Raji (cell line): Measurements from ENCODE around the gene KCNT2.

Source experiments
- POLR2A ChIP-seq: IDR thresholded peaks from 2 replicates; pipeline ENCODE4 v1.6.1; 2011; ENCODE audit warnings: low read depth, low read length, control low read depth; ENCODE audit not compliant: insufficient read depth

Gene KCNT2

GRCh38 chr1:196376630-196377328, 231.5 kb downstream of the KCNT2 start:
- TF ChIP-seq POLR2A: no peak

DNA sequence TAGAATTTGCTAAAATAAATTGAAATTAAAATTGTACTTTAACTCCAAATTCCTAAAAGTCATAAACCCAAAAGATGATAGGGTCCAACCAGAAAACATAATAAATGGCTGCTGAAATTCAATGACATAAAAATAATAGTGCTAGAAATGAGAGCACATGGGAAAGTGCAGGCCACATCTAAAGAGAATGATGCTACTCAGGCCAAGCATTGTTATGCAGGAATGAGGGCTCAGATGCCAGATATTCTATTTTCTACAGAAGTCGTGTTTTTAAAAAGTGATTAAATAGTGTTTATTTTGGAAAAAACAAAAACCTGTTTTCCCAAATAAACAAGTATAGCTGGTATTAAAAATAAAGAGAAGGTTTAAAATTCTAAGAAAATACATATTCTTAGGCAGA, 234.4 kb downstream of the KCNT2 start:
- no peak for TF ChIP-seq POLR2A

DNA sequence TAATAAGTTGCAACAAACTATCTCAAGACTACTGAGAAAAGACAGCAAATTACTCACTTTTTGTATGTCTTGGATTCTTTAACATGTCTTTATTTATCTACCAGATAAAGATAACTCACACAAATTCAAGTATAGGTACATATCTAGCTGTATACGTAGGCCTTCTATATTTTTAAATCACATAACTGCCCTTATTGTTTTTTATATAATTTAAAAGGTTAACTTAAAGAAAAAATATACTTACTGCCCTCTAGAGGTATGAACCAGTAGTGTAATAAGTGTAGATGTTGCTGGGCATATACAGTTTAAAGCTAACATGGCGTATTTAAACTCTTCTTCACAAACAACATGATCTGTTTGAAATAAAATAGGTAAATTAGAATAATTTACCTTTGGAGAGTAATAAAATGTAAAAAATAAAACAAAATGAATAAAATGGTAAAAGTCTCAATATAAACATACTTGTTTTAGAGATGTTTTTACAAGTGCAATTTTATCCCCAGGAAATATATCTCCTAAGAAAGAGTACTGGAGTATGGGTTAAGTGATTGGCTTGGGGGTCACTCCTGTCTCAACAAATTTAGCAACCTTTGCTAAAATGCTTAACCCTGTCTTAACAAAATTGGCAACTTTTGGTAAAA, 235.2 kb downstream of the KCNT2 start:
- TF ChIP-seq POLR2A: no peak

- no peak for TF ChIP-seq POLR2A
Observed at GRCh38 chr1:196367838-196368237, 240.4 kb downstream of the KCNT2 start.

DNA sequence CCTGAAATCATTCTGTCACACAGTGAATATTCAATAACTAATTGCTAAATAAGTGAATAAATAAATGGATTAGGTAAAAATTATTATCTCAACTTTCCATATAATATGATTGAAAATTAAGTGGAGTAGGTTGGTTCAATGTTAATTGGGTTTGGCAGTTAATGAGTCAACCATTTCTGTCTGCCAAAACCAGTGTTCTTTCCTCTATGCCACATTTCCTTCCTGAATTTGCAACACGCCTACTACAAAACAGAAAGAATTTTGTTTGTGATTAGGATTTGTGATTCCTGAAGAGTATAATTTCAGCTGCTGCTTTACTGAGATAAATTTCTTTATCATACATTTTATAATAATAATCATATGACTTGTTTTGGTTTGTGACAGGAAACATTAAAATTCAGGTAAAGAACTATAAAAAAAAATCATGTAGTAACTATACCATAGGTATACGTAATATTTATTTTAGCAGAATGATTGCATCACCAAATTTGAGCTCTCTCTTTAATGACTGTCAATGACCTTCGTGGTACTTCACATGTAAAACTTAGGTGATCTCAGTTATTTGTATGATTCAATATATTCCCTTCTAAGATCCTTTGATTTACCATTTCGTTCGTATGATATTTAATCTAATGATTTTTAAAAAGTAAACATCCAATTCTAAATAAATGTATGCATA, 241.3 kb downstream of the KCNT2 start:
- TF ChIP-seq POLR2A: no peak

GRCh38 chr1:196361112-196361714, 247.0 kb downstream of the KCNT2 start:
- TF ChIP-seq POLR2A: no peak

GRCh38 chr1:196357913-196358312, 250.3 kb downstream of the KCNT2 start:
- TF ChIP-seq POLR2A: no peak

GRCh38 chr1:196355206-196355786, 252.9 kb downstream of the KCNT2 start:
- TF ChIP-seq POLR2A: no peak

GRCh38 chr1:196344453-196344852, 263.8 kb downstream of the KCNT2 start:
- no peak for TF ChIP-seq POLR2A

DNA sequence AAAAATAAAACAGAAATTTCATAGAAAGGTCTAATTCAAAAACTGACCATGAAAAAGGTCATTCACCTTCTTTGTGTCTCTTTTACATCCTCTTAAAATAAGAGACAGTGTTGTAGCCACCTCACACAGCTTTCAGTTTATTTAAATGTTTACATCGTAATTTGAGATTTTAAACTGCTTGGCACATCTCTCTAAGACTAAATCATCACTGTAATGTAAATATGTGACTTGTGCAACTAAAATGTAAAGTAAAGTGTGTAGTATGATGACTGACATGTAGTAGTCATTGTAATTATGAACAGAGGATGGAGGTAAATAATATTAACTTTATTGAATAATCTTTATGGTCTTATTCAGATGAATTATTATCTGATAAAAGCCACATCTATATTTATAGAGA, 283.9 kb downstream of the KCNT2 start:
- no peak for TF ChIP-seq POLR2A

DNA sequence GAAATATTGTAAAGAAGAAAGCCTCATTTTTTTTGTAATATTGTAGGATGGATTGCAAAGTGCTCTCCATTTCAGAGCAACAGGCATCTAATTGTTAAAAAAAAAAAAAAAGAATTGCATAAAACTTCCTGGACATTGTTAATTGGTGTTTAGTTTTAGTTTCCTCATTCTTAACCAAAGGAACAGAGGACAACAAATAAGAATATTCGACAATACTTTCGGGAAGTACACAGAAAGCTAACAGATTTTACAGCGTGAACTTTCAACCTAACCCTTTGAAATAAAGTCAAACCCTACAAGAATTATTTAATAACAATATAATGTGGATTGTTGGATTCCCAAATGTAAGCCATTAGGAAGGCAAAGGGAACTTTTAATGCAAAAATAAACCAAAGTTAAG, 284.4 kb downstream of the KCNT2 start:
- TF ChIP-seq POLR2A: no peak

GRCh38 chr1:196319301-196319700, 288.9 kb downstream of the KCNT2 start:
- TF ChIP-seq POLR2A: no peak

DNA sequence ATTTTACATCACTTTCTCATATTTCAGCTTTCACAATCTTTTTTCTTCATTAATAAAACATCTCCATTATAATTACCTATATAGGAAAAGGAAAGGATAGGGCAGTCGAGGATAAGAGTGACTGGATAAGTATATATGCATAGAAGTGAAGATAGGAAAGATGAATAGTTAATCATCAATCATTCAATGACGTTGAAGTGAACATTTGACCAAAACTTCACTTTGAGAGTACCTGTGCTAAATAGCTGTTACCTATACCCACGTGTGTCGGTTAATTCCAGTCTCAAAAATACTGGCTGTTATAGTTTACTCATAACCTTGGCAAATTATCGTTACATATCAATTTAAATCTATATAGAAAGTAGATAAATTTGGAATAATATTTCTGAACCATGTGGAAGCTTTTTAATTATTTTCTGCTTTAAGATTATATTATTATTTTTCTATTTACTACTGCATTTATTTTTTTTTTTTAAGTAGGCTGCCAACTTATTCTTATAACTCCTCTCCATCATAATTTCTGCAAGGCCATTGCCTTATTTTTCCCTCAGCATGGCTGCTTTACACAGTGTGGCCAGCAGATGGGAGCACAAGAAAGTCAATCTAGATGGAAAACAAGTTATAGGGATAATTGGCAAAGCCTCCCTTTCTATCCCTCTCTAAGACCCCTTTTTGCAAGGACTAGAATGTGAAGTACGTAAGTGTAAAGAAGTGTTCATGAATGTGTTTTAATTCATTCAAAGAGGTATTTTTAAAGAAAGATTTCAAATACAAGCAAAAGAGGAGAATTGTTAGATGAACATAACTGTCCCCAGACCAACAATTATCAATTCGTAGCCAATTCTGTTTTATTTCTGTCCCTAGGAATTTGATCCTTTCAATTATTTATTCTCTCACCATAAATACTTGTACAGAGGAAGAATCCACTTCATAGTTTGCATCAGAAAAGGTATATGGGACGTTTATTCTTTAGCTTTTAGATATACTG, 290.4 kb downstream of the KCNT2 start:
- no peak for TF ChIP-seq POLR2A

- TF ChIP-seq POLR2A: no peak
Observed at GRCh38 chr1:196312739-196313138, 295.5 kb downstream of the KCNT2 start.
